ENCODE results near the gene ANAPC10.
"Not testable (repeated sequence)": the region's sequence is repeated elsewhere in the genome, so short reads cannot be mapped to it uniquely, and the experiment has no call there.

Gene ANAPC10

DNA sequence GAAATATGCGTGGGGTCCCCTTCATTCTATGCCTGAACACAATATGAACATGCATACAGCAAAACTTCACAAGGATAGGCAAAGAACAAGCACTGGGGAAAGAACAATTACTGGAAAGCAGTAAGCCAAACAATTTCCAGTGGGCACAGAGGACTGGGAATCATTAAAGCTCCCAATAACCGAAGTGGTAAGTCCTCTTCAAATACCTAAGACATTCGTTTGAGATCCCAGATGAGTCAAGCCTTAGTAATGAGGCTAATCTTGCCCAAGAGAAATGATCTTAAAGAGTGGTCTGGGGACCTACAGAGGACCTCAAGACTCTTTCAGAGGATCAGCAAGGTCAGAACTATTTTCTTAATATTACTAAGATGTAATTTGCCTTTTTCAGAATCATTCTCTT is 28.6 kb downstream of the ANAPC10 start:
- DNase-seq, result no peak

DNA sequence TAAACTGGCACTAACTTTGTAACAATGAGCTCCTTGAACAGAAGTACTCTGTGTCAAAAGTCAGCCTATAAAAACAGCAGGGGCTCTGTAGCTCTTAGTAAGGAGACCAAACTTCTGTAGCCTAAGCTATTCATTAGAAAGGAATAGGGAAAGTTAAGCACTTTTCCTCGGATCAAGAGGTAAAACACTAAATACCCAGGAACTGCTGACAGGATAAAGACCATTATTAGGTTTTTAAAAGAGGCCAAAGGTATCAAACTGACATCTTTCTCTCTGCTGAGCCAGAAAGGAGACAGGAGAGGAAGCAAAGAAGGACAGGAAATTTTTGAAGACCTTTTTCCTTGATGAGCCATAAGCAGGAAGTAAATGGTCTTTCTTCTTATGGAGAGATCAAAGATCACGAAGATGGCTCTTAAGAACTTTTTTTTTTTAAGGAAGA is 31.9 kb downstream of the ANAPC10 start:
- no peak for DNase-seq

DNA sequence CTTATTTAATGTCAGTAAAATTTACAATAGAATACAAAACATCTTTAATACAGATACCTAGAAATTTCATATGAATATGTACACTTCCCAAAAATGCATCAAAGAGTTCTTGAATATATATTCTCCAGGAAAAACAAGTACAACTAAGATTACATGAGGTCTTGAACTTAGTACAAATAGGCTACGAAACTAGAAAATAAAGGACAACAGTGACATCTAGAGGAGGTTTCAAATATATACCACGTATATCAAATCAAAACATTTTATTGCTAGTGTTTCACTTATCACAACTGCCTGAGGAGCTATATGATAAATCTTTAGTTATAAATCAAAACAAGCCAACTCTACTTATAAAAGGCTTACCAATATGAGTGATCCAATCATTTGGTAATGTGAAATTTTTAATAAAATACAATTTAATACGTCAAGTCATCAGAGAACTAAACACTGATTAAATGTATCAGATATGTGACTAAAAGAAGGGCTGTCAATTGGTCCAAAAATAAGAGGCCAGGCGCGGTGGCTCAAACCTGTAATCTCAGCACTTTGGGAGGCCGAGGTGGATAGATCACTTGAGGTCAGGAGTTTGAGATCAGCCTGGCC is 36.6 kb downstream of the ANAPC10 start:
- peak in 2 of 4 experiments; percentile 66 to 75 for DNase-seq

DNA sequence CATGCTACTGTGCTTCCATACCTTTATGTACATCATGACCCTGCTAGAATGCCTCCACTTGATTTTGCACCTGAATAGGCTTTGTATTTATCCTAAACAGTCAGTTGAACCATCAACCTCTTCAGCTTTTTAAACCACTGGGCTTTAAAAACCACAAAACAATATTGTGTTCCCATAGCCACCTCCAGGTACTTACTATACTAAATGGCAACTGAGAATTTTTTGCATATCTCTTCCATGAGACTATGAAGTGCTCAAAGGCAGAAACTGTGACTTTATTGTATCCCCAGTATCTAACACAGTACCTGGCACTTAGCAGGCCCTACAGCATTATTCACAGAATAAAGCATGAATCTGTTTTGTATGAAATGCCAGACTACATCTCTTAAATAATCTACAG is 39.7 kb downstream of the ANAPC10 start:
- DNase-seq, result no peak

DNA sequence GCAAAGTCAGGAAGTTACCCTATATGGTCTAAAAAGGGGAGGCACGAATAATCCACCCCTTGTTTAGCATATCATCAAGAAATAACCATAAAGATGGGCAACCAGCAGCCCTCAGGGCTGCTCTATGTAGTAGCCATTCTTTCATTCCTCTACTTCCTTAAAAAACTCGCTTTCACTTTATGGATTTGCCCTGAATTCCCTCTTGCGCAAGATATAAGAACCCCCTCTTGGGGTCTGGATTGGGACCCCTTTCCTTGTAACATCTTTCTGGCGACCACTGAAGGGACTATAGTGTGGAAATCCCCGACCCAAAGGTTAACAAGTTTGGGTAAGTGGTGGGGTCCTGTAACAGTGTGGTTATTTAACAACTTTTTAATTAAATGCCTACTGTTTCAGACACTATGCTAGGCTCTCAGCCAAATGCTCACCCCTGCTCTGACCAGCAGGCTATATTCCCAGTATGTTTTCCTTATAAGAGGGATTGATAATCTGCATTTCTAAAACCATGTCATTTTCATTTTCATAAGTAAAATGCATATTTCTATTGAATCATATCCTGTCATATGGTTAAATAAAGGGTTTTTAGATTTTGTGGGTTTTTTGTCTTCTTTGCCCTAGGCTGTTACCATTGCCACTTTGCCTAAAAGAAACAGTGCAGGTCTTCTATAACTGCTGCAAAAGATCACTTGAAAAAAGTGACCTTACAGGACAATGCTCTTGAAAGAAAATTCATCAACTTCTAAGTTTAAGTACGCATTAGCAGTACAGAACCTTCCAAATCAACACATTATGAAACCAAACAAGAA is 41.5 kb downstream of the ANAPC10 start:
- no peak for DNase-seq

DNA sequence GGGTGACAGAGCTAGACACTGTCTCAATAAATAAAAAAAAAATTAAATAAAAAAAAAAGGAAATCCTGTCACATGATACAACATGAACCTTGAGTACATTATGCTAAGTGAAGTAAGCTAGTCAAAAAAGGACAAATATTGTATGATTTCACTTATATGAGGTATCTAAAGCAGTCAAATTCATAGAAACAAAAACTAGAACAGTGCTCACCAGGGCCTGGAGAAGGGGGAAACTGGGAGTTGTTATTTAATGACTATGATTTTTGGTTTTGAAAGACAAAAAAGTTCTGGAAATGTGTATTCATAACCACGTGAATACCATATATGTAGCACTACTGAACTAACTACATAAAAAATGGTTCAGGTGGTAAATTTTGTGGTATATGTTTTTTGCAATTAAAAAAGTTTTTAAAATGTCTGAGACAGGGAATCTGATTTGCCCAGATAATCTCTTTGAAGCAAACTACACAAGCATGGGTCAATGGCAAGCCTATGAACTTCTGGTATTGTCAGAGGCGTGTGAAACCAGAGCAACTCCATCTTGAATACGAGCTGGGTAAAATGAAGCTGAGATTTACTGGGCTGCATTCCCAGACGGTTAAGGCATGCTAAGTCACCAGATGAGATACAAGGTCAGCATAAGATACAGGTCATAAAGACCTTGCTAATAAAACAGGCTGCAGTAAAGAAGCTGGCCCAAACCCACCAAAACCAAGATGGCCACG is 42.3 kb downstream of the ANAPC10 start:
- DNase-seq, result no peak

DNA sequence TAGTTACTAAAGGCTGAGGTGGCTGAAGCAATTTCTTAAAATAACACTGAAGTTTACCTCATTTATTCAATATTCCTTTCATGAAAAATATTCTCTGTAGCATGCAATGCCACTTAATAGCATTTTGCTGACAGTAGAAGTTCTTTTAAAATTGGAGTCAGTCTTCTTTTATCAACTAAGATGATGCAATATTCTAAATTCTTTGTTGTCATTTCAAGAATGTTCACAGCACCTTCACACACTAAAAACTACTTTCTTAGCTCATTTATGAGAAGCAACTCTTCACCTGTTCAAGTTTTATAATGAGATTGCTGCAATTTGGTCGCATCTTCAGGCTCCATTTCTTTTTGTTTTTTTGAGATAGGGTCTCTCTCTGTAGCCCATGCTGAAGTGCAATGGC is 48.8 kb downstream of the ANAPC10 start:
- no peak for DNase-seq

DNA sequence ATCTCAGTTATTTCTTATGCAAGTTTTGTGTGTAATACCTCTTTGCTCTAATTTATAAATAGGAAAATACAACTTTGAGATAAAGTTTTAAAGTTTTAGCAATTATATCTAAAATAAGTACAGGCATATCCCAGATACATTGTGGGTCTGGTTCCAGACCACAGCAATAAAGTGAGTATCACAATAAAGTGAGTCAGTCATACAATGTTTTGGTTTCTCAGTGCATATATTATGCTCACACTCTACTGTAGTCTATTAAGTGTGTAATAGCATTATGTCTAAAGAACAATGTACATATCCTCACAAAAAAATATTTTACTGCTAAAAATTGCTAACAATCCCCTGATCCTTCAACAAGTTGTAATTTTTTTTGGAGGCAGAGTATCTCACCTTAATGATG is 49.2 kb downstream of the ANAPC10 start:
- no peak for DNase-seq

DNA sequence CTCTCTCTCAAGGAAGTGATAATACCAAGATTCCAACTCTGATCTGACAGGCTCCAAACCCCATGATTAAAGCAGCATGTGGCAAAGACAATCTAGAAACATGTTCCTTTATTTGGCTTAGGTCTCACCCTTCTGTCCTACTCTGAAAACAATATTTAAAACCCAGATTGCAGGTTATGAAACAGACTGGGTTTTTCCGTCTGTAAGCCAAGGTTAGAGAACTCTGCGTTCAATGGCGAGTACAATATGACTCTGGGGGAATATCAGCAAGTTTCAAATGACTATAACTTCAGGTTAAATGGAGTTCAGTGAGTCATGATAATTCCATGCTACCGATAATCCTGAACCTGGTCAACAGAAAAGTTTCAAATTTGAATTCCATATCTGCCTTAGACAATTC is 50.8 kb downstream of the ANAPC10 start:
- DNase-seq, result no peak

DNA sequence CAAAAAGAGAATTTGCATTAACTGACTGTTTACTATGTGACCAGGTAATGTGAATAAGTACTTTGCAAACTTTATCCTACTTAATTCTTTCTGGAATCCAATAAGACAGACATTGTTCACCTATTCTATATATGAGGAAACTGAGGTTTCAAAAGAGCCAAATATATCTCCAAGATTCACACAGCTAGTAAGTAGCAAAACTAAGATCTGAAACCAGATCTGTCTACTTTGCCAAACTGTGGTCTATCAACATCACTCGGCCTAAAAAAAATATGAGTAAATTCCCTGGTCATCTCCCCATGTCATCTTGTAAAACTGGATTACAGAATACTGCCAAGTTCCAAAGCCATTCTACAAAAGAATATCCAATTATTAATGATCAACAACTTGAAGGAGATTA is 52.8 kb downstream of the ANAPC10 start:
- no peak for DNase-seq

DNA sequence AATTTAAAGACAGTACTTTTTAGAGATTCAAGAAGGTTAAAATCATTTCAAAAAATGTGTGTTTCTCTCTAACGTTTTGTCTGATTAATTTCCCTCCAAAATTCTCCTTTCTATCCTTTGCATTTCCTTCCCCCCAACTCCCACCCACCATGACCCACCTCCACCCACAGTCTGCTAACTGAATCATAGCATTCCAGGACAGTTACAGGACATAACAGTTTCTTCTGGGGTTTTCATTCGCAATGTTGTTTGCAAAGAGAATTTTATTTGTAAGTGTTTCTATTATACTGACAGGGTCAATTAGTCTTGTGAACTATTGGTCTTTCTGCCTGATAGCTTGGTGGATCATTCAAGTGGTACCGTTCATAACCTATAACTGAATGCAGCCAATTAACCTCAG is 53.7 kb downstream of the ANAPC10 start:
- no peak for DNase-seq

DNA sequence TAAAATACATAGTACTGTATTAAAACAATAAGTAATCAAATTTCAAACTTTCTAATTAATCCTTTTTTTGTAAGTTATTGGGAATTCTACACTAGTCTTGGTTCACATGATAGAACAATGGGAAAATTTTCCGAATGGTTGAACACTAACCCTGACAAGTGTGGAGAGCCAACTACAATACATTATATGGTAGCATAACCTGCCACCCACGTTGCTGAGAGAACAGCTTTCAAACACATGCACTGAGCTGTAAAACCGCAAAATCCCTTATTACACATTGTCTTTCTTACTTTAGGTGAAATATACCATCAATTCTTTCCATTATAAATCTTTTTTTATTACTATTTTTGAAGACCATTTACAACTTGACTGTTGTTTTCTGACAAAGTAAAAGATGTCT is 54.7 kb downstream of the ANAPC10 start:
- DNase-seq, result no peak

DNA sequence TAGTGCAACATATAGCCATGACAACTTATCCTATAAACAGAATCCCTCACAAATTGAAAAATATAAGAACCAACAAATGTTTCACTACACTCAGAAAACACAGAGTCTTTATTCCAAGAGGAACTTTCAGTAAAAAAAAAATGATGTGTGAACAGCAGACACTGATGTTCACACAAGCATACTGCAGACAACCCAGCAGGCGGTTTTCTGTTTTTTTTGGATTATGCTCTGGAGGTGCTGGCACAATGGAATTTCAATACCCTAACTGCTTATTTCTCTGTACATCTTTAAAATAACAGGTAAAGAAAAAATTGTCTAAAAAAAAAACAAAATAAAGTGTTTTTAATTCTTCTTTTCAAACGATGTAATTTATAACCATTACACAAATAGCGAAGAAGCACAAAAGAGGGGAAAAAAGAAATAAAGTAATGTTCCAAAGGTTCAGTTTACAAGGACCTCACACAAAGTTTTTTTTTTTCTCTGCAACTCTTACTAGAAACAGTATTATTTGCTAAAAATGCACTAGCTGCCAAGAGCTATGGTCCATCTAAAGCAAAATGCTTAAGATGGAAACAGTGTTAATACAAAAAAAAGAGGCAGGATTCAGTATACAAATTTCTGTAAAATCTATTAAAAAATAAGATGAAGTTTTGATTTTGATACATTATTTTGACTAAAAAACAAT is 55.3 kb downstream of the ANAPC10 start:
- no peak for DNase-seq

DNA sequence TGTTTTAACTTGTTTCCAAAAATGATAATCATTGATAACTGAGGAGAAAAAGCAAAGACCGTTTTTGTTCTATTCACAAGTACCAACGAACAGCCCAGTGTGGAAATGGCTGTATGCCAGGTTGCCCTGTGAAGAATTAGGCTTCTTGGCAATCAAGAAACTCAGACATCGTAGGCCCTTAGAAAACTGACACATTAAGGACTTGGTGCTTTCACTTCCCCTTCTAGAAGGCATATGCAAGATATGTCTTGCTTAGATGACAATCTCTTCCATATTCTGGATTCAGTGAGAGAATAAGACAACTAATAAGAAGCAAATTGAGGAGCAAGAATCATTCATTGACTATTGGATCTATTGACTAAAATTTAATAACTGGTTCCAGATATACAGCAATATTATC is 56.6 kb downstream of the ANAPC10 start:
- DNase-seq, result peak; percentile 42 to 79 (median 64)

DNA sequence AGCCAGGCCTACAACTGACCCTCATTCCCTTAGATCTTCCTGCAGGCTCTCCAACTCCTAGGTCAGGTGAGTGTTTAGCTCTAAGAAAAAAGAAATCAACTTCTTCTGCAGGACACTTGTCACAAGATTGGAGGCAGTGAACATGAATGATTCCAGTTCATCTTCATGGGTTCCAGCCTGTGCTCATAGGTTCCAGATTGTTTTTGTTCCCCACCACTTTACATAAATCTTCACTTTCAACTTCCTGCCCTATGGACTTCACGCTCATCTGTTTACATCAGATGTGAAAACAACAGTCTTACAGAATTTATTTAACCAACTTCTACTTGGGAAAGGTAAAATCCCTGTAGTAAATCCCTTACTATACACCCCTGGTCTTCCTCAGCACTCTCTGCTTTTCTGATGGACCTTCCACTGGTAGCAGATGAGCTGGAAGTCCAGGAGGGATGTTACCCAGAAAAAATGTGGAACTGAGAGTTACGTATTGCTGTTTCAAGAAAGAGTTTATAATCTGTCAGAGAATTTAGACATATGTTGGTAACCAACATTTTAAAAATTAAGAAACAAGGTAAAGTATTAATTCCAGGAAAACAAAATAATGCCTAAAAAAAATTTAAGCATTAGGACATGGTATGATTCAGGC is 62.4 kb downstream of the ANAPC10 start:
- DNase-seq, result peak in 1 of 4 experiments; percentile 19

DNA sequence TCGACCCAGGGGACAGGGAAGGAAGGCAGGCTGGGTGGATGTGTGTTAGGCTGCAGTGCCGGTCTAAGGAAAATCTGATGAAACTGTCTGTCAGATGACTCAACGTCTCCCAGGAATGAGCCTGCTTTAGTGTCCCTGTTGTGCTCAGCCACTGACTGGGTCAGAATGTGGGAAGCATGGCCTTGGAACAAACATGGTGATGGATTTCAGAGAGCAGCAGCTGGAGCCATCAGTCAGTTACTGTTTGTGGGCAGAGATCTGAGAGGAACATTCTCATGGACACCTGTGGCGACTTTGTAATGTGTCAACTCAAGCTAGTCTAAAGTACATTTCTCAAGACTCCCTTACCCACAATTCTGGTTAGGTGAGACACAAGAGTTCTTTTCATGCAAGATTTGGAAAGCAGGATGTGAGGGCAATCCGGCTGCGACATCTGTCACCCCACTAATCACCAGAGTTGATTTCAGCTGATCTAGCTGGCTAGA is 63.2 kb downstream of the ANAPC10 start:
- peak in 1 of 4 experiments; percentile 4 for DNase-seq

DNA sequence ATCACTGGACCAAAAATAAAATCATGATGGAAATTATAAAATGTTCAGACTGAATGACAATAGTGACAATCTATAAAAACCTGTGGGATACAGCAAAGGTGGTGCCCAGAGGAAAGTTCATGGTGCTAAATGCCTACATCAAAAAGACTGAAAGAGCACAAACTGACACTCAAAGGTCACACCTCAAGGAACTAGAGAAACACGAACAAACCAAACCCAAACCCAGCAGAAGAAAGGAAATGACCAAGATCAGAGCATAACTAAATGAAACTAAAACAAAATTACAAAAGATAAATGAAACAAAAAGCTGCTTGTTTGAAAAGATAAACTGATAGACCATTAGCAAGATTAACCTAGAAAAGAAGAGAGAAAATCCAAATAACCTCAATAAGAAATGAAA is 78.7 kb downstream of the ANAPC10 start:
- DNase-seq, result no peak

DNA sequence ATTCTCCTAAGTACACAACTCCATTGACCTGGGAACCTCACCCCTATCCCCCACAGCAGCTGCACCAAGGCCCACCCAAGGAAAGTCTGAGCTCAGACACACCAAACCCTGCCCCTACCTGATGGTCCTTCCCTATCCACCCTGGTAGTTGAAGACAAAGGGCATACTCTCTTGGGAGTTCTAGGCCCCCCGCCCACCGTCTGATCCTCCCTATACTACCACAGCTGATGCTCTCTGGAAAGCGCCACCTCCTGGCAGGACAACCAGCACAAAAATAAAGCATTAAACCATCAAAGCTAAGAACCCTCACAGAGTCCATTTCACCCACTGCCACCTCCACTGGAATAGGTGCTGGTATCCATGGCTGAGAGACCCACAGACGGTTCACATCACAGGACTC is 83.6 kb downstream of the ANAPC10 start:
- no peak for DNase-seq

DNA sequence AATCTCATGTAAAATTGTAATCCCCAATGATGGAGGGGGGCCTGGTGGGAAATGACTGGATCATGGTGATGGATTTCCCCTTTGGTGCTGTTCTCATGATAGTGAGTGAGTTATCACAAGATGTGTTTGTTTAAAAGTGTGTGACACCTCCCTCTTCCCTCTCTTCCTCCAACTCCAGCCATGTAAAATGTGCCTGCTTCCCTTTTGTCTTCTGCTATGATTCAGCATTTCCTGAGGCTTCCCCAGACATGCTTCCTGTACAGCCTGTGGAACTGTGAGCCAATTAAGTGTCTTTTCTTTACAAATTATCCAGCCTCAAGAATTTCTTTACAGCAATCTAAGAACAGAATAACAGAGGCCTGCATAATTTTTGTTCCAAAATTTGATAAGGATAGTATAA is 85.2 kb downstream of the ANAPC10 start:
- peak; percentile 49 to 82 (median 66) for DNase-seq

DNA sequence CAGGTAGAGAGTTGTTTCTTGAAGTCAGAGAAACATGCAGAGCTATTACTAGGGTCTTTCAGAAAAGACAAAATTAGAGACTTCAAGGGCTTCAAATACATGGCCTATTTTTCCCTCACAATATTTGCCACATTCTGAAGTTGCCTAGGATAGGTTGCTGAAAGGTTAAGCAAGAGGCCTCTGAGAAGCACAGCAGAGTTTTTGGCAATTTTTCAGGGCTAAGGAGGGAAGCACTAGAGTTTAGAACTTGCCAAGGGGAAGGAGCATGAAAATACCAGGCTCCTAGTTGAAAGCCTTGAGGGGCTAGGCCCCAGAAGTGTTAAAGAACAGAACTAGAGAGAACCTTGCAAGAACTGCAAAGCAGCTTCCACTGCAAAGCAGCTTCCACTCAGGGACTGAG is 86.4 kb downstream of the ANAPC10 start:
- DNase-seq, result no peak

DNA sequence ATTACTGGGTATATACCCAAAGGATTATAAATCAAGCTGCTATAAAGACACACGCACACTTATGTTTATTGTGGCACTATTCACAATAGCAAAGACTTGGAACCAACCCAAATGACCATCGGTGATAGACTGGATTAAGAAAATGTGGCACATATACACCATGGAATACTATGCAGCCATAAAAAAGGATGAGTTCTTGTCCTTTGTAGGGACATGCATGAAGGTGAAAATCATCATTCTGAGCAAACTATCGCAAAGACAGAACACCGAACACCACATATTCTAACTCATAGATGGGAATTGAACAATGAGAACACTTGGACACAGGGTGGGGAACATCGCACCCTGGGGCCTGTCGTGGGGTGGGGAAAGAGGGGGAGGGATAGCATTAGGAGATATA is 87.7 kb downstream of the ANAPC10 start:
- not testable (repeated sequence) for DNase-seq

DNA sequence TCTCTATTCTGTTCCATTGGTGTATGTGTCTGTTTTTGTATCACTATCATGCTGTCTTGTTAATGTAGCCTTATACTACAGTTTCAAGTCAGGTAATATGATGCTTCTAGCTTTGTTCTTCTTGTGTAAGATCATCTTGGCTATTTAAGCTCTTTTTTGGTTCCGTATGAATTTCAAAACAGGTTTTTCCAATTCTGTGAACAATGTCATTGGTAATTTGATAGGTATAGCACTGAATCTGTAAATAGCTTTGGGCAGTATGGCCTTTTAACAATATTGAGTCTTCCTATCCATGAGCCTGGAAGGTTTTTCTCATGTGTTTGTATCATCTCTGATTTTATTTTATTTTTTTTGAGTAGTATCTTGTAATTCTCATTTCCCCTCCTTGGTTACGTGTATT is 94.3 kb downstream of the ANAPC10 start:
- DNase-seq, result no peak
